ENCODE data around the gene UBL4A. TPM values are rescaled to one million over a fixed set of nuclear protein-coding genes. Genes with fewer than 3 reads are reported as not detected.

Gene UBL4A
- total and polyA plus RNA-seq, 2 of the 13 experiments (the other 11 are each of a cell fraction or from before 2014, with no cell fraction given): 16.8 to 25.5 TPM

GRCh38 chrX:154478728-154479622, 7.4 kb downstream of the UBL4A start, which contains the start of gene LAGE3 (continued):
- TF ChIP-seq, protein P1, sequence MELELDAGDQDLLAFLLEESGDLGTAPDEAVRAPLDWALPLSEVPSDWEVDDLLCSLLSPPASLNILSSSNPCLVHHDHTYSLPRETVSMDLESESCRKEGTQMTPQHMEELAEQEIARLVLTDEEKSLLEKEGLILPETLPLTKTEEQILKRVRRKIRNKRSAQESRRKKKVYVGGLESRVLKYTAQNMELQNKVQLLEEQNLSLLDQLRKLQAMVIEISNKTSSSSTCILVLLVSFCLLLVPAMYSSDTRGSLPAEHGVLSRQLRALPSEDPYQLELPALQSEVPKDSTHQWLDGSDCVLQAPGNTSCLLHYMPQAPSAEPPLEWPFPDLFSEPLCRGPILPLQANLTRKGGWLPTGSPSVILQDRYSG (CRISPR knock-in tag; IDR thresholded peaks at IDR 0.05): 0 out of 2 replicates have a peak, but pooled peaks have one; percentile 41
- TF ChIP-seq TGIF2 (CRISPR knock-in tag; IDR thresholded peaks at IDR 0.05) (no peak), ZSCAN21 (CRISPR knock-in tag; IDR thresholded peaks at IDR 0.05; ENCODE audit: borderline replicate concordance) (peak; percentile 26; the same call in 1 of the 2 replicates), ARHGAP35 (CRISPR knock-in tag; IDR thresholded peaks at IDR 0.05; ENCODE audit: borderline replicate concordance) (no peak), JARID2 (CRISPR knock-in tag; IDR thresholded peaks at IDR 0.05; ENCODE audit: insufficient replicate concordance) (no peak), CAMTA2 (CRISPR knock-in tag; IDR thresholded peaks at IDR 0.05; ENCODE audit: borderline replicate concordance) (no peak), POLR2A (IDR thresholded peaks at IDR 0.05; ENCODE audit: insufficient read depth in 1 of 2, low read depth in 2 of 2, low read length in 2 of 2) (0 out of 4 replicates have a peak, but pooled peaks of 1 of the 2 experiments have one; percentile 17), ZNF350 (CRISPR knock-in tag; IDR thresholded peaks at IDR 0.05; ENCODE audit: borderline replicate concordance, low read depth) (no peak), PHF5A (CRISPR knock-in tag; IDR thresholded peaks at IDR 0.05; ENCODE audit: low read depth, unreplicated experiment) (no peak), TBX2 (CRISPR knock-in tag; IDR thresholded peaks at IDR 0.05; ENCODE audit: borderline replicate concordance) (peak; percentile 66), ZBTB38 (CRISPR knock-in tag; IDR thresholded peaks at IDR 0.05) (peak; percentile 67; the same call in 1 of the 2 replicates), SAFB2 (CRISPR knock-in tag; IDR thresholded peaks at IDR 0.05; ENCODE audit: borderline replicate concordance, low read depth) (0 out of 2 replicates have a peak, but pooled peaks have one; percentile 53), SNRNP70 (IDR thresholded peaks at IDR 0.05; ENCODE audit: low read depth, low read length) (no peak), ZNF580 (CRISPR knock-in tag; IDR thresholded peaks at IDR 0.05; ENCODE audit: borderline replicate concordance, low read depth) (peak; percentile 53; the same call in 1 of the 2 replicates), ZNF33B (CRISPR knock-in tag; IDR thresholded peaks at IDR 0.05) (no peak), ZNF180 (CRISPR knock-in tag; IDR thresholded peaks at IDR 0.05; ENCODE audit: borderline replicate concordance, low read depth) (no peak), NFAT5 (CRISPR knock-in tag; IDR thresholded peaks at IDR 0.05) (peak; percentile 82; the same call in 1 of the 2 replicates), HES4 (CRISPR knock-in tag; IDR thresholded peaks at IDR 0.05; ENCODE audit: borderline replicate concordance) (no peak), U2AF1 (optimal IDR thresholded peaks at IDR 0.05; ENCODE audit: low read depth, low read length) (no peak)
- TF ChIP-seq, protein P2, sequence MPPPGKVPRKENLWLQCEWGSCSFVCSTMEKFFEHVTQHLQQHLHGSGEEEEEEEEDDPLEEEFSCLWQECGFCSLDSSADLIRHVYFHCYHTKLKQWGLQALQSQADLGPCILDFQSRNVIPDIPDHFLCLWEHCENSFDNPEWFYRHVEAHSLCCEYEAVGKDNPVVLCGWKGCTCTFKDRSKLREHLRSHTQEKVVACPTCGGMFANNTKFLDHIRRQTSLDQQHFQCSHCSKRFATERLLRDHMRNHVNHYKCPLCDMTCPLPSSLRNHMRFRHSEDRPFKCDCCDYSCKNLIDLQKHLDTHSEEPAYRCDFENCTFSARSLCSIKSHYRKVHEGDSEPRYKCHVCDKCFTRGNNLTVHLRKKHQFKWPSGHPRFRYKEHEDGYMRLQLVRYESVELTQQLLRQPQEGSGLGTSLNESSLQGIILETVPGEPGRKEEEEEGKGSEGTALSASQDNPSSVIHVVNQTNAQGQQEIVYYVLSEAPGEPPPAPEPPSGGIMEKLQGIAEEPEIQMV (CRISPR knock-in tag; IDR thresholded peaks at IDR 0.05; ENCODE audit: low read depth): 0 out of 2 replicates have a peak, but pooled peaks have one; percentile 13
